GM18519 (cell line): ENCODE measurements around the gene ANKS3.

ENCODE experiments used
- ATAC-seq: cut with Tn5 transposase; IDR thresholded peaks from one replicate; pipeline ENCODE4 v1.9.1; 2021; ENCODE audit warnings: mild to moderate bottlenecking, moderate library complexity; ENCODE audit not compliant: unreplicated experiment, low FRiP score

ANKS3 gene

GRCh38 chr16:4698321-4699045 is 35.6 kb downstream of the ANKS3 start:
- no peak for ATAC-seq

DNA sequence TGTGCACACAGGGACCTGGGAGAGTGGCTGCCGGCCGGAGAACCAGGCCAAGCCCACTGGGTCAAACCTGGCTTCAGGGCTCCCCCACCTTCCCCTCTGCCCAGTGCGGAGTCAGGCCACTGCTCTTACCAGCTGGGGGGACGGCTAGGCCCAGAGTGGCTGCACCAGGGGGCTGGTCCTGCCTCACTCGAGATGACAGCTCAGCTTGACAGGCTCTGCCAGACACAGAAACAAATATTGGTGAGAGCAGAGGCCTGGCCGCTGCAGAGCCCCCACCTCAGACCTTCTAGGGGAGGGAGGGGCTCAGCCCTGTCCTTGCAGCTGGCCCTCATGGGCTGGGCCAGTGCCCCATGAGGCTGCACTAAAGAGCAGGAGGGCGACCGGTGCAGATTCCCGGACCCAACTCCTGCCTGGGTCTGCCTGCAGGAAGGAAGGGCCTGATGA is 36.2 kb downstream of the ANKS3 start:
- ATAC-seq, result no peak

- ATAC-seq, result no peak
Measured at GRCh38 chr16:4696905-4697847, 36.9 kb downstream of the ANKS3 start.

DNA sequence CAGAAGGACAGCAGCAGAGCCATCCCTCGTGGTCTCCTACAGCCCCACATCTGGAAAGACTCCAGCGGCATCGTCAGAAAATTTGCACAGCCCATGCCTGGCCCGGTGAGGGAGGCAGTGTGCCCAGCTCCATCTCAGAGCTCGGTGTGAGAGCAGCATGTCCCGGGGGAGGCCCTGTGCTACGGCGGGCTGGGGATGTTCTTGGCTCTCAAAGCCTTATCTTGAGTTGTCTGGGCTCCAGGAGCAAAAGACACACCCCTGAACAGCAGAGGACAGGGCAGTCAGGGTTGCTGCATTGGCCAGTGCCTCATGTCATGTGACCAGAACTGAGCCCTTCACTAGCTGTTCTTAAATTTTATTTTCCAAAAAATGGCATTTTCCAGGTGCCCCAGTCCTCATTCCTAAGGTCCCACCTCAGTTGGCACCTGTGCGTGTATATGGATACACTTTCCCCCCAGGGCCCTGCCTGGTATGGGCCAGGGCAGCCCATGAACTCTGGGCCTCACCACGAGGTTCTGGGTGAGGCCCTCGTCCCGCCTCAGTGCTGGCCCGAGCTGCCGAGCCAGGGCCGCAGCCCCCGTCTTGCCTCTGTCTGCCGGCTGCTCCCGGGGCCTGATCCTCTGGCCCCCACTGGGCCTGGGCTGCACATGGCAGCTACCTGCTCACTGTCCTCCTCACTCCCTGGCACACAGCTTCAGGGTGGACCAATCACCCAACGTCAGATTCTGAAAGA is 37.7 kb downstream of the ANKS3 start:
- ATAC-seq, result no peak

DNA sequence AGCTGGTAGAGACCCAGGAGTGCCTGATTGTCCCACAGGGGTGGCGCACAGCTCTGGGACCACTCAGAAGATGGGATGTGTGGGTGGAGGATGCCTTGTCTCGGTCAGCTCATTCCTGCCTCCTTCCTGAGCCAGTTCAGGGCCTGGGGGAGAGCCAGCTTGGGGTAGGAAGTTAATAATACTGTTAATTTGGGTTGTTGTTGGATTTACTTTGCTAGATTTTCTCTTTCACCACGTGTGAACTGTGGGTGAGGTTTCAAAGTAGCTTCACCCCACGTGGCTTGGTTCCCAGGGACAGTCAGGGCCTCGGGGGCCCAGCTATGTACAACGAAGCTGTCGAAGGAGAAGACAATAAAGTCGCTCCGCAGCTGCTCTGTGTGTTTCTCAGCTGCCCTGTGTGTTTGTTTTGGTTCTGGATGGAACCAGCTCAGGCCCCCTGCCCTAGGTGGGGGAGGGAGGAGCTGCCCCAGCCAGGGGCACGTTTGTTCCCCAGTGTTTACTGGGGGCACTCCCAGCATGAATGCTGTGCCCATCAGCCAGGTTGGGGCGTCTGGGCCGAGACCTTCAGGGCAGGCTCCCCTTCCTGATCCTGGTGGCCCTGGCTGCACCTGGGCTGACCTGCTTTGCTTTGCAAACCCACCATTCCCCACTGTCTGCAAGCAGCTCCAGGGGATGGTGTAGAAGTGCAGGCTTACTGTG is 38.4 kb downstream of the ANKS3 start:
- no peak for ATAC-seq

DNA sequence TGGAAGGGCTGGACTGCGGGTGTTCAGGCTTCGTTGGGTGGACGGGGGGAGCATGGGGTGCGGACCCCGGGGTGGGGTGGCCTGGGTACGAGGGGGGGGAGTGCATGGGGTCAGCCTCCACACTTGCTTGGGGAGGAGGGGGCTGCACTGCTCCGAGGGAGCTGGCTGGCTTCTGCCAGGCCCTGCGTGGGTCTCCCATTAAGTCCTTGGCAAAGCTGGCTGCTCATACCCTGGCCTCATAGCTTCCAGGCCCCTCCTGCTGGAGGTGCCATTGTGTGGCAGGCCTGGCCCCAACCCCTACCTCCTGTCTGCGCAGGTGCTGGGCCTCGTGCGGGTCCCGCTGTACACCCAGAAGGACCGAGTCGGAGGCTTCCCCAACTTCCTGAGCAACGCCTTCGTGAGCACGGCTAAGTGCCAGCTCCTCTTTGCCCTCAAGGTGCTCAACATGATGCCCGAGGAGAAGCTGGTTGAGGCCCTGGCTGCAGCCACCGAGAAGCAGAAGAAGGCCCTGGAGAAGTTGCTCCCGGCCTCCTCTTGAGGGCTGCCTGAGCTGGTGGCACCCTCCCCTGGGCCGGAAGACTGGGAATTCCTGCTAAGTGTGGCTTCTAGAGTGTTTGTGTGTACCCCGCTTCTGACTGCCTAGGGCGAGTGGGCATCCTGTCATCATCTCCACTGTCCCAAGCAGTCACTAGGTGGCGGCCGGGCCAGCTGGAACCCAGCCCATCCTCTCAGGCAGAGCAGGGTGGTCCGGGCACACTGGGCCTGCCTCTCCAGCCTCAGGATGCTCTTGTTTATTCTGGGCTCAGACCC is 39.2 kb downstream of the ANKS3 start:
- ATAC-seq, result no peak

GRCh38 chr16:4693956-4694641 is 40.0 kb downstream of the ANKS3 start:
- ATAC-seq, result no peak

DNA sequence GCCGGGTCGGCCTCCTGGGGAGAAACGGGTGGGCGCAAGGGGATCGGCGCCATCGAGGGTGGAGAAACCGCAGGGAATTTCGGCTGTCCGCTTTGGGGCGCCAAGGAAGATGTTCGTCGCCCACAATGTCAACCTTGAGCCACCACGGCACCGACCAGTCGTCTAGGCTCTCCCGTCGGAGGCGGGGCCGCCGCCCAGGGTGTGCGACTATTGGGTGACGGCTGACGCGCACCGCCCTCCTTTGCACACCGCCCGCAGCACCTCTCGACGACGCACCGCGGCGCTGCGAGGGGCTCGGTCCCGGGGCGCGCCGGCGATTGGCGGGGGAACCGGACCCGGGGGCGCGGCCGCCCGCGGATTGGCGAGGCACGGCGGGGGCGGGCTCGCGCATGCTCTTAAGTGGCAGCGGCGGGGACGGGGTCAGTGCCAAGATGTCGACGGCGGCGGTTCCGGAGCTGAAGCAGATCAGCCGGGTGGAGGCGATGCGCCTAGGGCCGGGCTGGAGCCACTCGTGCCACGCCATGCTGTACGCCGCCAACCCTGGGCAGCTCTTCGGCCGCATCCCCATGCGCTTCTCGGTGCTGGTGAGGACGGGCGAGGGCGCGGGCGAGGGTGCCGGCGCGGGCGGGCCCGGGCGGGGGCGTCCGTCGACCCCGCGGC is 40.6 kb downstream of the ANKS3 start, which contains the start of gene NUDT16L1:
Gene NUDT16L1 (plus strand): TSS at position 267 of the 660 bp plus-strand sequence. CDS start 165 bp downstream, at position 432.
- peak; percentile 90 for ATAC-seq

- peak; percentile 2 for ATAC-seq
Measured at GRCh38 chr16:4692460-4693295, 41.4 kb downstream of the ANKS3 start.

DNA sequence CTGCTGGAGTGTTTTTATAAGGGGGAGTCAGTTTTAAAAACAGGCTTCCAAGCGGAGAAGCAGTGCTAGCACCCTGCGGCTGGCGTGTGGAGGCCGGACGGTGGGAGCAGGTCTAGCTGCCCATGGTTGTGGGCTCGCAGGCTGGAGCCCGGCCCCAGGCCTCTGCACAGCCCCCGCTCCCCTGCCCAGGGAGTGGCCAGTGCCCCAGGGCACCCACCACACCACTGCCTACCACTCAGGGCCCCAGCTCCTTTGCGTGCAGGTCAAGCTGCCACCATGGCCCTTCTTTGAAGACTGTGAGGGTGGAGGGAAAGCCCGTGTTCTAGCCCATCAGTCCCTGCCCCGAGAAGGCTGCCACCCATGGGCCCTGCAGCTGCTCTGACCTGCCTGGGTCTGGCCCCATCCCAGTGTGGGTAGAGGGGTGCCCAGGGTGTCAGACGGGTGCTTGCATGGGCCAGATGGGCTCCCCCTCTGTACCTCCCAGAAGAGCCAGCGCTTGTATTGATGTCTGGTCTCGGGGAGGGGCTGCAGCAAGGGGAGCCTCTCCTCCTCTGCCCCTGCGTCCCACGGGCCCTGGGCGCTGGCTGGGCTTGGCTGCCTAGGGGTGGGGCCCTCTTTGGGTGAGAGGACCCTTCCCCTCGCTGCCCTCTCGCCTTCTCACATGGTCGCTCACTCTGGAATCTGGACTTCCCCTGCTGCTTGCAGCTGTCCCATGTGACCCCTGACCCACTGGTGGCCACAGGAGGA is 42.2 kb downstream of the ANKS3 start:
- ATAC-seq, result no peak

DNA sequence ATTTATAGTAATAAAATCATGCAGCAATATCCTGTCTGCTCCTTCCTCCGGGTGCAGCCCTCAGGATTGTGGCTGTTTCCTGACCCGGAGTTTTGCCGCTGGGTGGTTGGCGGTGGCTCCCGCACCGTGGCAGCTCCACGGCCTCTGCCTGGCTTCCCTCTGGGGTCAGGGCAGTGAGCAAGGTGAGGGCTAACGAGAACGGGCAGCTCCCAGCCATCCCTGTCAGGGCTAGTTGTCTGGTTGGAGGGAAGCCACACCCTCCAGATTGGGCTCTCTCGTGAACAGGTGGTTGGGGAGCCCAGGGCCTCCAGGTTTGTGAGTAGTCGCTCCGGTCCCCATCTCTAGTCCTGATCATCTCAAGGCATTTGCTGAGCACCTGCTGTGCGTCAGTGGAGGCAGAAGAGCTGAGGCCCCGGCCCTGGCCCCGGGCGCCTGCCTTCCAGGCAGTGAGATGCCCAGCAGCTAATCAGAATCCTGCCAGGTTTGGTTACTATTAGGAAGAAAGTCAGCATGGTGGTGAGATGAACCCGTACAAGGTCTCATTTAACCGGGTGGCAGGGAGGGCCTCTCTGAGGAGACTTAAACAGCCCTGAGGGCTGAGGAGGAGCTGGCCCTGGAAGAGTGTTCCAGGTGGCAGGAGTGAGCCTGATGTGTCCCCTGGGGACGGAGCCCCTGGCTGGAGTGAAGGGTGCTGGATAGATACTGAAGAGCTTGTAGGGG is 43.0 kb downstream of the ANKS3 start:
- no peak for ATAC-seq

- ATAC-seq, result no peak
Measured at GRCh38 chr16:4689864-4690704, 44.0 kb downstream of the ANKS3 start.

- no peak for ATAC-seq
Measured at GRCh38 chr16:4689091-4689671, 44.9 kb downstream of the ANKS3 start.

DNA sequence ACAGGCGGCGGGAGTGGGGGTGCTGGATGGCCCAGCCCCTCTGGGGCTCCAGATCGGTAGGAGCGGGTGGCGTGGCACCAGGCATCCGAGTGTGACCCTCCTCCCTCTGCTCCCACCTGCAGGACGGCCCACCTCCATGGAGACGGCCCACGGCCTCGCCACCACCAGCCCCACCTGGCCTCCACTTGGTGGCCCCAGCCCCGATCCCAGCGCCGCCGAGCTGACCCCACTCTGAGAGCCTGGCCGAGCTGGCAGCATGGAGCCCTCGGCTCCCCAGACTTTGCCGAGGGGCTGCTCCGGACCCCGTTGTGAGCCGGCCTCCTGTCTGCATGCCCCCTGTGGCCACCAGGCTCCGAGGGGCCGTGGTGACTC is 45.4 kb downstream of the ANKS3 start:
- no peak for ATAC-seq
